Neutrophil (primary cell): ENCODE results near the gene NTRK2.

Source experiments
- H3K27ac ChIP-seq: fragments of 200-600 bp; sonication (generic); 2 replicates; pipeline ENCODE4 v1.5.1; 2016; ENCODE audit warnings: mild to moderate bottlenecking, moderate library complexity
- H3K27me3 ChIP-seq: fragments of 200-600 bp; sonication (generic); 2 replicates; pipeline ENCODE4 v1.6.0; 2016; ENCODE audit warnings: mild to moderate bottlenecking
- H3K36me3 ChIP-seq: fragments of 200-600 bp; sonication (generic); 2 replicates; pipeline ENCODE4 v1.5.1; 2017
- H3K4me1 ChIP-seq, 2 experiments: fragments of 200-600 bp in 1 of 2; sonication (generic) in 1 of 2; 1 replicate in 1 of 2; 2 replicates in 1 of 2; pipeline versions ENCODE4 v1.5.1 to v1.6.1; 2013 to 2016; ENCODE audit warnings: low read depth in 1 of 2, low read length in 1 of 2, mild to moderate bottlenecking in 1 of 2, moderate library complexity in 1 of 2; ENCODE audit not compliant: control insufficient read depth in 1 of 2, insufficient read depth in 1 of 2
- H3K4me3 ChIP-seq, 2 experiments: fragments of 200-600 bp in 1 of 2; sonication (generic) in 1 of 2; 1 replicate in 1 of 2; 2 replicates in 1 of 2; pipeline ENCODE4 v1.5.1; 2013 to 2016; ENCODE audit warnings: low read depth in 1 of 2, low read length in 1 of 2, mild to moderate bottlenecking in 1 of 2, moderate library complexity in 1 of 2
- H3K9me3 ChIP-seq: fragments of 200-600 bp; sonication (generic); 2 replicates; pipeline ENCODE4 v1.5.1; 2016
- CTCF ChIP-seq: fragments of 200-600 bp; sonication (generic); IDR thresholded peaks from 2 replicates; pipeline ENCODE4 v1.5.1; 2016; ENCODE audit warnings: antibody characterized with exemption

The NTRK2 gene

GRCh38 chr9:84829997-84830696 lies 160.6 kb downstream of the NTRK2 start:
- Histone ChIP-seq H3K27ac (no peak overlapping the region), H3K27me3 (no peaks in the 10 kb centered on the region), H3K4me3 (no peak overlapping the region), H3K36me3 (no peaks in the 10 kb centered on the region), H3K4me1 (no peaks in the 10 kb centered on the region), H3K9me3 (no peaks in the 10 kb centered on the region)
- no peak for TF ChIP-seq CTCF

- TF ChIP-seq CTCF = no peak
- Histone ChIP-seq H3K27ac (no peak overlapping the region), H3K4me1 (no peaks in the 10 kb centered on the region), H3K4me3 (no peak overlapping the region), H3K9me3 (no peaks in the 10 kb centered on the region), H3K36me3 (no peaks in the 10 kb centered on the region), H3K27me3 (no peaks in the 10 kb centered on the region)
Observed at GRCh38 chr9:84831377-84831776, 161.8 kb downstream of the NTRK2 start.

GRCh38 chr9:84832453-84832852 lies 162.9 kb downstream of the NTRK2 start:
- Histone ChIP-seq H3K4me3 (no peak overlapping the region), H3K9me3 (no peaks in the 10 kb centered on the region), H3K27ac (no peak overlapping the region), H3K4me1 (no peaks in the 10 kb centered on the region), H3K36me3 (no peaks in the 10 kb centered on the region), H3K27me3 (no peaks in the 10 kb centered on the region)
- TF ChIP-seq CTCF = no peak

GRCh38 chr9:84834426-84834825 lies 164.9 kb downstream of the NTRK2 start:
- no peak for TF ChIP-seq CTCF
- H3K4me1 ChIP-seq = no peaks in the 10 kb centered on the region
- H3K27ac ChIP-seq = no peak overlapping the region
- H3K4me3 ChIP-seq = no peak overlapping the region
- no peaks in the 10 kb centered on the region for H3K36me3 ChIP-seq
- no peaks in the 10 kb centered on the region for H3K27me3 ChIP-seq
- H3K9me3 ChIP-seq = no peaks in the 10 kb centered on the region

GRCh38 chr9:84835745-84836144 lies 166.2 kb downstream of the NTRK2 start:
- Histone ChIP-seq H3K27ac (no peak overlapping the region), H3K36me3 (no peaks in the 10 kb centered on the region), H3K4me3 (no peak overlapping the region), H3K9me3 (no peaks in the 10 kb centered on the region), H3K4me1 (no peaks in the 10 kb centered on the region), H3K27me3 (no peaks in the 10 kb centered on the region)
- TF ChIP-seq CTCF = no peak
